GM19455 (cell line): Measurements from ENCODE around the gene GOLIM4.

ENCODE experiments used
- ATAC-seq: cut with Tn5 transposase; IDR thresholded peaks from one replicate; pipeline ENCODE4 v1.9.1; 2021; ENCODE audit not compliant: unreplicated experiment

GOLIM4 gene

GRCh38 chr3:168001244-168001643, 94.5 kb downstream of the GOLIM4 start:
- ATAC-seq = no peak

- no peak for ATAC-seq
Observed at GRCh38 chr3:167998253-167998652, 97.5 kb downstream of the GOLIM4 start.

GRCh38 chr3:167996514-167996913, 99.2 kb downstream of the GOLIM4 start:
- ATAC-seq = no peak

GRCh38 chr3:167992381-167992780, 103.3 kb downstream of the GOLIM4 start:
- ATAC-seq = no peak

- no peak for ATAC-seq
Observed at GRCh38 chr3:167991213-167991612, 104.5 kb downstream of the GOLIM4 start.

- ATAC-seq = no peak
Observed at GRCh38 chr3:167989999-167990398, 105.7 kb downstream of the GOLIM4 start.

GRCh38 chr3:167989066-167989465, 106.7 kb downstream of the GOLIM4 start:
- ATAC-seq = no peak

GRCh38 chr3:167983583-167983982, 112.1 kb downstream of the GOLIM4 start:
- ATAC-seq = no peak

GRCh38 chr3:167978486-167978885, 117.2 kb downstream of the GOLIM4 start:
- ATAC-seq = no peak

GRCh38 chr3:167978071-167978470, 117.7 kb downstream of the GOLIM4 start:
- ATAC-seq = no peak

GRCh38 chr3:167976516-167977361, 119.0 kb downstream of the GOLIM4 start:
- ATAC-seq = no peak

GRCh38 chr3:167973901-167974300, 121.8 kb downstream of the GOLIM4 start:
- no peak for ATAC-seq

- ATAC-seq = no peak
Observed at GRCh38 chr3:167973046-167973445, 122.7 kb downstream of the GOLIM4 start.

- no peak for ATAC-seq
Observed at GRCh38 chr3:167972502-167972901, 123.2 kb downstream of the GOLIM4 start.

GRCh38 chr3:167969548-167969947, 126.2 kb downstream of the GOLIM4 start:
- ATAC-seq = no peak

GRCh38 chr3:167967257-167968036, 128.3 kb downstream of the GOLIM4 start:
- ATAC-seq = no peak
